Keratinocyte (primary cell): ENCODE data around the gene MTA1. TPM values are rescaled to one million over a fixed set of nuclear protein-coding genes. Genes with fewer than 3 reads are reported as not detected.

Experiments
- DNase-seq: peaks from one replicate; pipeline ENCODE4 v3.0.0-alpha.2; 2011; ENCODE audit warnings: low read depth, missing footprints, low spot score
- FAIRE-seq: peaks from 2 replicates; lab custom pipeline; 2011; peaks lifted over from hg19 to GRCh38; lab: Jason Lieb, UNC
- H2AFZ ChIP-seq: 2 replicates; pipeline ENCODE4 v1.6.0; 2012; ENCODE audit warnings: low read length, control low read depth, inconsistent platforms; ENCODE audit not compliant: control insufficient read depth
- H3K27ac ChIP-seq: 2 replicates; pipeline ENCODE4 v1.5.1; 2011; ENCODE audit warnings: low read length; ENCODE audit not compliant: control insufficient read depth, insufficient read depth
- H3K27me3 ChIP-seq: 3 replicates; pipeline ENCODE4 v1.6.0; 2011; ENCODE audit warnings: low read length; ENCODE audit not compliant: control insufficient read depth, insufficient read depth; ENCODE audit errors: extremely low read depth
- H3K36me3 ChIP-seq, 2 experiments: 2 replicates in 1 of 2; 3 replicates in 1 of 2; pipeline ENCODE4 v1.5.1; 2011; ENCODE audit warnings: low read length in 2 of 2, mild to moderate bottlenecking in 1 of 2; ENCODE audit not compliant: control insufficient read depth in 2 of 2, insufficient read depth in 2 of 2; ENCODE audit errors: extremely low read depth in 1 of 2
- H3K4me1 ChIP-seq: 3 replicates; pipeline ENCODE4 v1.5.1; 2011; ENCODE audit warnings: low read length; ENCODE audit not compliant: control insufficient read depth, insufficient read depth; ENCODE audit errors: extremely low read depth
- H3K4me2 ChIP-seq: 3 replicates; pipeline ENCODE4 v1.6.0; 2011; ENCODE audit warnings: low read depth, low read length; ENCODE audit not compliant: control insufficient read depth, insufficient read depth; ENCODE audit errors: extremely low read depth
- H3K4me3 ChIP-seq, 3 experiments: fragments of 200-600 bp in 1 of 3; sonication (generic) in 1 of 3; 2 replicates in 2 of 3; 3 replicates in 1 of 3; pipeline ENCODE4 v1.5.1; 2011 to 2016; ENCODE audit warnings: low read length in 3 of 3, mild to moderate bottlenecking in 3 of 3, control low read depth in 2 of 3, inconsistent platforms in 1 of 3, low read depth in 1 of 3, mixed read lengths in 1 of 3, mixed run types in 1 of 3, moderate library complexity in 1 of 3; ENCODE audit not compliant: control insufficient read depth in 2 of 3, insufficient read depth in 2 of 3; ENCODE audit errors: extremely low read depth in 1 of 3
- H3K79me2 ChIP-seq: 2 replicates; pipeline ENCODE4 v1.6.0; 2012; ENCODE audit warnings: low read length; ENCODE audit not compliant: control insufficient read depth, insufficient read depth
- H3K9ac ChIP-seq: 3 replicates; pipeline ENCODE4 v1.6.0; 2011; ENCODE audit warnings: low read length; ENCODE audit not compliant: control insufficient read depth, insufficient read depth; ENCODE audit errors: extremely low read depth
- H3K9me1 ChIP-seq: 3 replicates; pipeline ENCODE4 v1.6.0; 2011; ENCODE audit warnings: low read length; ENCODE audit not compliant: control insufficient read depth, insufficient read depth; ENCODE audit errors: extremely low read depth
- H3K9me3 ChIP-seq: 2 replicates; pipeline ENCODE4 v1.5.1; 2012; ENCODE audit warnings: low read depth, low read length; ENCODE audit not compliant: control insufficient read depth
- H4K20me1 ChIP-seq: 3 replicates; pipeline ENCODE4 v1.6.0; 2011; ENCODE audit warnings: low read length; ENCODE audit not compliant: control insufficient read depth, insufficient read depth; ENCODE audit errors: extremely low read depth
- EZH2 ChIP-seq: IDR thresholded peaks from one replicate; pipeline ENCODE4 v1.6.1; 2012; ENCODE audit warnings: inconsistent platforms, mild to moderate bottlenecking, low read length, moderate library complexity
- dilution Hi-C: fragments of 300-500 bp; cut with MboI; formaldehyde crosslinking; loops from one replicate; pipeline ENCODE4 v1.7.0; 2020; ENCODE audit warnings: low sequenced_read_pairs; ENCODE audit not compliant: extremely low pct_ligation_motif_present
- polyA plus RNA-seq, 5 experiments: library from polyadenylated mRNA; depleted of rRNA in 3 of 5; stranded (reverse) in 3 of 5; stranded (forward) in 1 of 5; unstranded in 1 of 5; fragments of >200 nt; gene quantifications; 1 replicate in 1 of 5; 2 replicates in 3 of 5; 3 replicates in 1 of 5; pipeline versions ENCODE4 v1.2.1 to v1.2.3, GENCODE V29; 2011 to 2012; ENCODE audit warnings: missing spikeins in 2 of 5, low read depth in 1 of 5, low replicate concordance in 1 of 5
- TF ChIP-seq, protein P1 (sequence below), 3 experiments: IDR thresholded peaks in 1 of 3; conservative IDR thresholded peaks in 1 of 3; optimal IDR thresholded peaks in 1 of 3; 2 replicates in 2 of 3; 3 replicates in 1 of 3; pipeline versions ENCODE3 to v1.5.1; 2011; ENCODE audit warnings: low read length in 3 of 3, mild to moderate bottlenecking in 3 of 3, moderate library complexity in 2 of 3, control low read depth in 1 of 3, inconsistent platforms in 1 of 3; ENCODE audit not compliant: insufficient read depth in 2 of 3; ENCODE audit errors: extremely low read depth in 1 of 3

Gene MTA1
- polyA plus RNA-seq, 1 donor (not counting 4 experiments of a cell fraction or from before 2014, with no cell fraction given), result 33.6 TPM

DNA sequence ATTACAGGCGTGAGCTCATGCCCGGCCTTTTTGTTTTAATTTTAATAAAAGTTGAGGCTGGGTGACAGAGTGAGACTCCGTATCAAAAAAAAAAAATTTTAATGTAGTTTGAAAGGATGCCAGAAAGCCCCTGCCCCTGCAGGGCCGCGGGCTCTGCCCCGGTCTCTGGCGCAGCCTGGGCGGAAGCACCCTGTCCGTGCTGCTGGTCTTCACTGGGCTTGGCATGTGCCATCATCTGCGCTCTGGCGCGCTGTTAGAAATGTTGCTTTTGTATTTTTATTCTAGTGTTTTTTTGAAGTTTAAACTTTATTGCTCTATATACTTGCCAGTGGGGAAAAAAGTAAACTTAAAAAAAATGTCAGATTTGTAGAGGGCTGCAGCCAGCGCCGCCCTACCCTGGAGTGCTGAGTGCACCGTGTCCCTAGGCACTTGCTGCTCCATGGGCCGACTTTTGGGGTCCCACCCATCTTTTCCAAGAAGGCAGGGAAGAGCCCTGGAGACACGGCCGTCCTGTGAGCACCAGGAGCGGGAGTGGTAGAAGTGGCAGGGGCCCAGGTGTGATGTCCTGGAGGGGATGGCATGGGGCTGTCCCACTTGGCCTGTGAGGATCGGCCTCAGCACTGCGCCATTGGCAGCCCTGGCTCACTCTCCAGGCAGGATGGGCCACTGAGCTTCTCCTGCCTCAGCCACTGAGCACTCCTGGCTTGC is 4.0 kb downstream of the MTA1 start:
- no peaks in the 10 kb centered on the region for H3K9me3 ChIP-seq
- H3K4me3 ChIP-seq, result no peak overlapping the region
- DNase-seq (no peak), FAIRE-seq (no peak)
- dilution Hi-C loops, result no loop called here
- peaks cover 14% of the 10 kb centered on the region for H4K20me1 ChIP-seq
- H3K79me2 ChIP-seq, result peaks cover 83% of the 10 kb centered on the region
- peaks cover 11 to 24% of the 10 kb centered on the region in 2 experiments for H3K36me3 ChIP-seq
- H3K4me1 ChIP-seq, result peaks cover 10% of the 10 kb centered on the region
- no peaks in the 10 kb centered on the region for H3K9me1 ChIP-seq
- no peak overlapping the region for H2AFZ ChIP-seq
- no peak overlapping the region for H3K27ac ChIP-seq
- TF ChIP-seq, protein P1, sequence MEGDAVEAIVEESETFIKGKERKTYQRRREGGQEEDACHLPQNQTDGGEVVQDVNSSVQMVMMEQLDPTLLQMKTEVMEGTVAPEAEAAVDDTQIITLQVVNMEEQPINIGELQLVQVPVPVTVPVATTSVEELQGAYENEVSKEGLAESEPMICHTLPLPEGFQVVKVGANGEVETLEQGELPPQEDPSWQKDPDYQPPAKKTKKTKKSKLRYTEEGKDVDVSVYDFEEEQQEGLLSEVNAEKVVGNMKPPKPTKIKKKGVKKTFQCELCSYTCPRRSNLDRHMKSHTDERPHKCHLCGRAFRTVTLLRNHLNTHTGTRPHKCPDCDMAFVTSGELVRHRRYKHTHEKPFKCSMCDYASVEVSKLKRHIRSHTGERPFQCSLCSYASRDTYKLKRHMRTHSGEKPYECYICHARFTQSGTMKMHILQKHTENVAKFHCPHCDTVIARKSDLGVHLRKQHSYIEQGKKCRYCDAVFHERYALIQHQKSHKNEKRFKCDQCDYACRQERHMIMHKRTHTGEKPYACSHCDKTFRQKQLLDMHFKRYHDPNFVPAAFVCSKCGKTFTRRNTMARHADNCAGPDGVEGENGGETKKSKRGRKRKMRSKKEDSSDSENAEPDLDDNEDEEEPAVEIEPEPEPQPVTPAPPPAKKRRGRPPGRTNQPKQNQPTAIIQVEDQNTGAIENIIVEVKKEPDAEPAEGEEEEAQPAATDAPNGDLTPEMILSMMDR (optimal IDR thresholded peaks at IDR 0.05 in 1 of 3, IDR thresholded peaks at IDR 0.05 in 1 of 3, conservative IDR thresholded peaks at IDR 0.05 in 1 of 3; ENCODE audit: extremely low read depth in 1 of 3, insufficient read depth in 2 of 3, low read length in 3 of 3), result no peak
- TF ChIP-seq EZH2, result no peak
- no peak overlapping the region for H3K4me2 ChIP-seq
- H3K27me3 ChIP-seq, result no peaks in the 10 kb centered on the region
- H3K9ac ChIP-seq, result no peak overlapping the region

GRCh38 chr14:105424861-105425260 is 5.2 kb downstream of the MTA1 start:
- no peak overlapping the region for H3K9ac ChIP-seq
- H2AFZ ChIP-seq, result no peak overlapping the region
- DNase-seq (no peak), FAIRE-seq (no peak)
- H3K27me3 ChIP-seq, result no peaks in the 10 kb centered on the region
- H3K27ac ChIP-seq, result no peak overlapping the region
- peaks cover 11% of the 10 kb centered on the region for H3K4me1 ChIP-seq
- no peaks in the 10 kb centered on the region for H3K9me1 ChIP-seq
- TF ChIP-seq, protein P1 (optimal IDR thresholded peaks at IDR 0.05 in 1 of 3, IDR thresholded peaks at IDR 0.05 in 1 of 3, conservative IDR thresholded peaks at IDR 0.05 in 1 of 3; ENCODE audit: extremely low read depth in 1 of 3, insufficient read depth in 2 of 3, low read length in 3 of 3), result no peak
- no peak for TF ChIP-seq EZH2
- H3K4me3 ChIP-seq, result no peak overlapping the region
- H3K79me2 ChIP-seq, result peaks cover 88% of the 10 kb centered on the region
- H3K9me3 ChIP-seq, result no peaks in the 10 kb centered on the region
- peaks cover 15% of the 10 kb centered on the region for H4K20me1 ChIP-seq
- dilution Hi-C loops, result no loop called here
- peaks cover 11 to 24% of the 10 kb centered on the region in 2 experiments for H3K36me3 ChIP-seq
- no peak overlapping the region for H3K4me2 ChIP-seq
